Kidney (tissue), 14 donors: ENCODE results near the gene AGBL4. TPM values are rescaled to one million over a fixed set of nuclear protein-coding genes. Genes with fewer than 3 reads are reported as not detected.

ENCODE experiments used
- DNase-seq, 5 donors: peaks; one replicate each; pipeline ENCODE4 v3.0.0-alpha.2; 2013 to 2020
- FAIRE-seq: peaks from 2 replicates; lab custom pipeline; 2012; peaks lifted over from hg19 to GRCh38; lab: Jason Lieb, UNC
- H3K27ac ChIP-seq, 2 donors: one replicate each; pipeline ENCODE4 v1.7.0; 2013; ENCODE audit warnings: low read depth in 2 of 2, low read length in 2 of 2, inconsistent platforms in 1 of 2
- H3K27me3 ChIP-seq: one replicate; pipeline ENCODE4 v1.7.1; 2013; ENCODE audit warnings: low read length, inconsistent platforms; ENCODE audit not compliant: control insufficient read depth, insufficient read depth
- H3K36me3 ChIP-seq, 3 donors: one replicate each; pipeline versions ENCODE4 v1.7.0 to v1.7.1; 2013; ENCODE audit warnings: low read length in 3 of 3, control low read depth in 1 of 3, inconsistent platforms in 1 of 3; ENCODE audit not compliant: insufficient read depth in 3 of 3, control insufficient read depth in 2 of 3
- H3K4me1 ChIP-seq, 3 donors: one replicate each; pipeline versions ENCODE4 v1.7.0 to v1.7.1; 2013; ENCODE audit warnings: low read length in 3 of 3, inconsistent platforms in 1 of 3, low read depth in 1 of 3; ENCODE audit not compliant: control insufficient read depth in 2 of 3, insufficient read depth in 2 of 3
- H3K4me3 ChIP-seq, 3 donors: one replicate each; pipeline versions ENCODE4 v1.7.0 to v1.8.1; 2013; ENCODE audit warnings: low read length in 3 of 3, control low read depth in 1 of 3, inconsistent platforms in 1 of 3
- H3K9ac ChIP-seq, 3 donors: one replicate each; pipeline versions ENCODE4 v1.7.0 to v1.7.1; 2013; ENCODE audit warnings: low read length in 3 of 3, control low read depth in 1 of 3, inconsistent platforms in 1 of 3
- H3K9me3 ChIP-seq, 3 donors: one replicate each; pipeline versions ENCODE4 v1.7.0 to v1.7.1; 2013; ENCODE audit warnings: low read length in 3 of 3, control low read depth in 1 of 3, inconsistent platforms in 1 of 3; ENCODE audit not compliant: control insufficient read depth in 2 of 3, insufficient read depth in 1 of 3
- intact Hi-C: fragments of 100-400 bp; cut with DNase I; formaldehyde crosslinking; loops from one replicate; pipeline ENCODE4 v1.11.1; 2022
- polyA plus RNA-seq: library from polyadenylated mRNA; stranded (reverse); fragments of 350-450 nt; fragmentation: Illumina TruSeq; extraction: RNeasy Lipid Tissue Mini Kit (QIAGEN cat#74804); gene quantifications from one replicate; pipeline ENCODE4 v1.2.3, GENCODE V29; 2014; ENCODE audit warnings: low read depth, low replicate concordance; ENCODE audit not compliant: insufficient read depth
- total RNA-seq: library from RNA; stranded (reverse); fragmentation: NEBNext Ultra II Directional; extraction: Animal tissue kit (Norgen Biotek cat#: 25700); gene quantifications from one replicate; pipeline ENCODE4 v1.2.1, GENCODE V29; 2021
- TF ChIP-seq, protein P1 (sequence below): IDR thresholded peaks from 3 replicates; pipeline ENCODE4 v1.5.1; 2012; ENCODE audit warnings: mild to moderate bottlenecking, moderate library complexity, borderline replicate concordance; ENCODE audit not compliant: insufficient read depth; ENCODE audit errors: extremely low read depth
- donor health status: control.
- donor health status: control.
- donor health status: control.
- donor health status: control.
- donor health status: control.
- donor health status: DM: yes; HTN: yes; CAD: no.
- donor health status: Normal renal cell carcinoma (clear cell type).

AGBL4 gene
- total and polyA plus RNA-seq, 2 donors from 2014 or later = 1.5 to 2.7 TPM

DNA sequence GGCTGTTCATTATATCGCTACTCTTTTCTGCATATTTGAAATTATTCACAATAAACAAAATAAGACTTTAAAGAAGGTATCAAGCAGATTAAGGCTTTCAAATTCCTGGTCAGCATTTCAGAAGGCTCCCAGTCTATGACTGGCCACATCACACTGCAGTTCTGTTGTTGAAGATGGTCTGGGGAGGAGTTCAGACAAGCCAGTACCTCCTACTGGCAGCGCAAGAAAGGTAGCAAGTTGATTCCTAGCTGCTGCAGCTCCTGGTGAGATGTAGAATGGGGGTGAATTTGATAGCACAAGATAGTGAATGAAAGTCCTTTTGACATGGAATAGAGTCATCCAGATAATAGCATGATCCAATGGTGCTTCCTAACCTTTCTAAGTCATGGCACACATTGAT, 1158.8 kb downstream of the AGBL4 start:
- Histone ChIP-seq H3K9ac (no peak overlapping the region), H3K36me3 (no peaks in the 10 kb centered on the region), H3K27ac (no peak overlapping the region), H3K27me3 (no peaks in the 10 kb centered on the region), H3K4me1 (no peaks in the 10 kb centered on the region), H3K4me3 (no peak overlapping the region), H3K9me3 (peaks cover 0 to 8% (median 0%) of the 10 kb centered on the region in 3 donors)
- DNase-seq (no peak), FAIRE-seq (no peak)
- intact Hi-C loops = no loop called here
- TF ChIP-seq, protein P1, sequence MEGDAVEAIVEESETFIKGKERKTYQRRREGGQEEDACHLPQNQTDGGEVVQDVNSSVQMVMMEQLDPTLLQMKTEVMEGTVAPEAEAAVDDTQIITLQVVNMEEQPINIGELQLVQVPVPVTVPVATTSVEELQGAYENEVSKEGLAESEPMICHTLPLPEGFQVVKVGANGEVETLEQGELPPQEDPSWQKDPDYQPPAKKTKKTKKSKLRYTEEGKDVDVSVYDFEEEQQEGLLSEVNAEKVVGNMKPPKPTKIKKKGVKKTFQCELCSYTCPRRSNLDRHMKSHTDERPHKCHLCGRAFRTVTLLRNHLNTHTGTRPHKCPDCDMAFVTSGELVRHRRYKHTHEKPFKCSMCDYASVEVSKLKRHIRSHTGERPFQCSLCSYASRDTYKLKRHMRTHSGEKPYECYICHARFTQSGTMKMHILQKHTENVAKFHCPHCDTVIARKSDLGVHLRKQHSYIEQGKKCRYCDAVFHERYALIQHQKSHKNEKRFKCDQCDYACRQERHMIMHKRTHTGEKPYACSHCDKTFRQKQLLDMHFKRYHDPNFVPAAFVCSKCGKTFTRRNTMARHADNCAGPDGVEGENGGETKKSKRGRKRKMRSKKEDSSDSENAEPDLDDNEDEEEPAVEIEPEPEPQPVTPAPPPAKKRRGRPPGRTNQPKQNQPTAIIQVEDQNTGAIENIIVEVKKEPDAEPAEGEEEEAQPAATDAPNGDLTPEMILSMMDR = no peak

DNA sequence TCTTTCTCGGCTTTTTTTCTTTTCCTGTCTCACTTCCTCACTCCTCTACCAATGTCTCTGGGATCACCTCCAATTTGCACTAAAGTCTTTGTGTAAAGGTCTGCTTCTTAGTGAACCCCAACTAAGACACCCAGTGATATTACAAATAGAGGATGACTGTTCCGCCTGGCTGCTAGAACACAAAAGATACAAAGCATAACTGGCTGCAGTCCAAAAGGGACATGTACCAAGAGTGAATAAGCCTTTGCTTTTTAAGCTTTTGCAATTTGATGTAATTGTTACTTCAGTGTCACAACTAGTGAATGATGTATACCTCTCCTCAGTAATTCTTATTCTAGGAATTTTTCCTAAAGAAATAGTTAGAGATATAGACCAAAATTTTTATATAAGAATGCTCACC, 1164.3 kb downstream of the AGBL4 start:
- intact Hi-C loops = no loop called here
- H3K4me3 ChIP-seq = no peak overlapping the region
- TF ChIP-seq, protein P1 = no peak
- peaks cover 0 to 8% (median 0%) of the 10 kb centered on the region in 3 donors for H3K9me3 ChIP-seq
- H3K4me1 ChIP-seq = no peaks in the 10 kb centered on the region
- DNase-seq (no peak), FAIRE-seq (no peak)
- H3K27me3 ChIP-seq = no peaks in the 10 kb centered on the region
- H3K27ac ChIP-seq = no peak overlapping the region
- H3K9ac ChIP-seq = no peak overlapping the region
- H3K36me3 ChIP-seq = no peaks in the 10 kb centered on the region

DNA sequence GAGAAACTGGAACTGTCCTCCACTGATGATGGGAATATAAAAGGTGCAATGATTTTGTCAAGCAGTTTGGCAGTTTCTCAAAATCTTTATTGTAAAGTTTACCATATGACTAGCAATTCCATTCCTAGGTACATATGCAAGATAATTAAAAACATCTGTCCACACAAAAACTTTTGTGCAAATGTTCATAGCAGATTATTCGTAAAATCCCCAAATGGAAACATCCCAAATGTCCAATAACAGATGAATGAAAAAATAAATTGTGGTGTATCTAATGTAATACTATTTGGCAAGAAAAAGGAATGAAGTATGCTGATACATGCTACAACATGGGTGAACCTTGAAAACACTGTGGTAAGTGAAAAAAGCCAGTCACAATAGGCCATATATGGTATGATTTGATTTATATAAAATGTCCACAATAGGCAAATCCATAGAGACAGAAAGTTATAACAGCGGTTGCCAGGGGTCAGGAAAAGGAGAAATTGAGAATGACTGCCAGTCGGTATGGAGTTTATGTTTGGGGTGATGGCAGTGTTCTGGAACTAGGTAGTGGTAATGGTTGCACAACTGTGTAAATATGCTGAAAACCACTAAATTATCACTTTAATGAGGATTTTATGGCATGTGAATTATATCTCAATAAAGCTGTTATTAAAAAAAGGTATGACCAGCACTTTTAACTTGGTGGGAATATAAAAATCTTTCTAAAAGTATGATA, 1165.4 kb downstream of the AGBL4 start:
- no peak for FAIRE-seq
- no peak overlapping the region for H3K4me3 ChIP-seq
- H3K27ac ChIP-seq = no peak overlapping the region
- H3K4me1 ChIP-seq = no peaks in the 10 kb centered on the region
- TF ChIP-seq, protein P1 = no peak
- no peaks in the 10 kb centered on the region for H3K36me3 ChIP-seq
- no peaks in the 10 kb centered on the region for H3K27me3 ChIP-seq
- peaks cover 0 to 8% (median 0%) of the 10 kb centered on the region in 3 donors for H3K9me3 ChIP-seq
- DNase-seq = no peak
- no peak overlapping the region for H3K9ac ChIP-seq
- intact Hi-C loops = no loop called here

DNA sequence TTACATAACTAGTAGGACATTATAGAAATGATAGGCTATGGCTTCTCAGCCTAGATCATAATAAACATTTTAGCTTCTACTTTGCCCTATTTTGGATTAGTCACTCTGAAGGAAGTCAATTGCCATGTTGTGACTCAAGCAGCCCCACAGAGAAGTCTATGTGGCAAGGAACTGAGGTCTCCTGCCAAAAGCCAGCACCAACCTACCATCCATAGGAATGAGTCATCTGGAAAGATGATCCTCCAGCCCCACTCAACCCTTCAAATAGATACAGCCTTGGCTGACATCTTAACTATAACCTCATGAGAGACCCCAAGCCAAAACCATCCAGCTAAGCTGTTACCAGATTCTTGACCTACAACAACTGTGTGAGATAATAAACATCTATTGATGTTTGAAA, 1170.7 kb downstream of the AGBL4 start:
- TF ChIP-seq, protein P1 = no peak
- DNase-seq = no peak
- no peaks in the 10 kb centered on the region for H3K27me3 ChIP-seq

More for the DNA sequence above, 1170.7 kb downstream of the AGBL4 start:
- H3K4me1 ChIP-seq = no peaks in the 10 kb centered on the region
- no peak for FAIRE-seq
- H3K36me3 ChIP-seq = no peaks in the 10 kb centered on the region
- H3K9me3 ChIP-seq = no peaks in the 10 kb centered on the region
- H3K9ac ChIP-seq = no peak overlapping the region
- H3K4me3 ChIP-seq = no peak overlapping the region
- intact Hi-C loops = no loop called here
- H3K27ac ChIP-seq = no peak overlapping the region
